Chondrocyte (in vitro differentiated cells): ENCODE results near the gene PRKAB2. TPM values are rescaled to one million over a fixed set of nuclear protein-coding genes. Genes with fewer than 3 reads are reported as not detected.

Experiments
- DNase-seq: peaks from one replicate; pipeline ENCODE4 v3.0.0; 2021; ENCODE audit warnings: mixed read lengths, low spot score
- H3K27ac Mint-ChIP-seq: one replicate; pipeline ENCODE4 v1.8.0; 2021; ENCODE audit warnings: mild to moderate bottlenecking, moderate library complexity, mixed read lengths; ENCODE audit not compliant: unreplicated experiment
- H3K27me3 Mint-ChIP-seq: 2 replicates; pipeline ENCODE4 v1.8.0; 2021; ENCODE audit warnings: low read depth, mixed read lengths
- H3K36me3 Mint-ChIP-seq: 2 replicates; pipeline ENCODE4 v1.8.0; 2021; ENCODE audit warnings: low read depth, mixed read lengths
- H3K4me1 Mint-ChIP-seq: 2 replicates; pipeline ENCODE4 v1.8.0; 2021; ENCODE audit warnings: low read depth, mild to moderate bottlenecking, mixed read lengths
- H3K4me3 Mint-ChIP-seq: one replicate; pipeline ENCODE4 v1.8.0; 2021; ENCODE audit warnings: mild to moderate bottlenecking, moderate library complexity, mixed read lengths; ENCODE audit not compliant: unreplicated experiment
- H3K9me3 Mint-ChIP-seq: 2 replicates; pipeline ENCODE4 v1.8.0; 2021; ENCODE audit warnings: low read depth, mixed read lengths
- total RNA-seq: library from RNA; stranded (reverse); gene quantifications from 3 replicates; pipeline ENCODE4 v1.2.1, GENCODE V29; 2021
- TF ChIP-seq, protein P1 (sequence below): fragments of 200-600 bp; sonication (generic); IDR thresholded peaks from 2 replicates; pipeline ENCODE4 v1.5.0; 2021; ENCODE audit warnings: antibody characterized with exemption, mild to moderate bottlenecking, moderate library complexity

The PRKAB2 gene
- total RNA-seq, 1 donor from 2014 or later = 29.5 TPM

DNA sequence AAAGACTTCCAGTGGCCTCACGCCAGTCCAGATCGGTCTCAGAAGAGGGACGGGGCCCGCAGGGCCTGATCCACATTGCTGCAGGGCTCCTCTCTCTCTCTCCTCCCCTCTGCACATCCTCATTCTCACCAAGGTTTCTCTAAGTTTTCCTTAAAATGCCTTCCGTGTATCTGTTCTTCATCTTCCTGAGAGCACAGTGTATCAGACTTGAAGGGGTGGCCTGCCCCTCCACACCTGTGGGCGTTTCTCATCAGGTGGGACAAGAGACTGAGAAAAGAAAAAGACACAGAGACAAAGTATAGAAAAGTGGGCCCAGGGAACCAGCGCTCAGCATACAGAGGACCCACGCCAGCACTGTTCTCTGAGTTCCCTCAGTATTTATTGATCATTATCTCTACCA lies 66.4 kb downstream of the PRKAB2 start:
- Mint-ChIP-seq H3K4me3 (no peak overlapping the region), H3K9me3 (no peaks in the 10 kb centered on the region), H3K36me3 (no peaks in the 10 kb centered on the region), H3K27me3 (peaks cover 17% of the 10 kb centered on the region), H3K27ac (no peak overlapping the region), H3K4me1 (no peaks in the 10 kb centered on the region)
- TF ChIP-seq, protein P1, sequence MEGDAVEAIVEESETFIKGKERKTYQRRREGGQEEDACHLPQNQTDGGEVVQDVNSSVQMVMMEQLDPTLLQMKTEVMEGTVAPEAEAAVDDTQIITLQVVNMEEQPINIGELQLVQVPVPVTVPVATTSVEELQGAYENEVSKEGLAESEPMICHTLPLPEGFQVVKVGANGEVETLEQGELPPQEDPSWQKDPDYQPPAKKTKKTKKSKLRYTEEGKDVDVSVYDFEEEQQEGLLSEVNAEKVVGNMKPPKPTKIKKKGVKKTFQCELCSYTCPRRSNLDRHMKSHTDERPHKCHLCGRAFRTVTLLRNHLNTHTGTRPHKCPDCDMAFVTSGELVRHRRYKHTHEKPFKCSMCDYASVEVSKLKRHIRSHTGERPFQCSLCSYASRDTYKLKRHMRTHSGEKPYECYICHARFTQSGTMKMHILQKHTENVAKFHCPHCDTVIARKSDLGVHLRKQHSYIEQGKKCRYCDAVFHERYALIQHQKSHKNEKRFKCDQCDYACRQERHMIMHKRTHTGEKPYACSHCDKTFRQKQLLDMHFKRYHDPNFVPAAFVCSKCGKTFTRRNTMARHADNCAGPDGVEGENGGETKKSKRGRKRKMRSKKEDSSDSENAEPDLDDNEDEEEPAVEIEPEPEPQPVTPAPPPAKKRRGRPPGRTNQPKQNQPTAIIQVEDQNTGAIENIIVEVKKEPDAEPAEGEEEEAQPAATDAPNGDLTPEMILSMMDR = no peak
- no peak for DNase-seq

Other genes starting within 250 kb of the PRKAB2 start
- 8.2 to 9.9 TPM (median 9.5 TPM) in 3 replicates for gene NBPF12, start 234.1 kb downstream of the PRKAB2 start, total RNA-seq
- gene FMO5, start 52.9 kb upstream of the PRKAB2 start, total RNA-seq = 1.8 to 2.8 TPM (median 2.5 TPM) in 3 replicates
- 34.5 to 42.1 TPM (median 38.3 TPM) in 3 replicates for gene CHD1L, start 70.2 kb upstream of the PRKAB2 start, total RNA-seq